Activated CD4-positive, CD25-positive, alpha-beta regulatory T cell treated with anti-CD3 and anti-CD28 coated beads, Interleukin-2, amount 50 U/mL, for 72 hours (primary cell): ENCODE data around the gene CPN1.
A peak's percentile ranks its signal among the peaks of the same experiment; 100 is the strongest.
"Not testable (repeated sequence)": the region's sequence is repeated elsewhere in the genome, so short reads cannot be mapped to it uniquely, and the experiment has no call there.

Experiments
- DNase-seq: peaks from one replicate; pipeline ENCODE4 v3.0.0; 2021

CPN1 gene

DNA sequence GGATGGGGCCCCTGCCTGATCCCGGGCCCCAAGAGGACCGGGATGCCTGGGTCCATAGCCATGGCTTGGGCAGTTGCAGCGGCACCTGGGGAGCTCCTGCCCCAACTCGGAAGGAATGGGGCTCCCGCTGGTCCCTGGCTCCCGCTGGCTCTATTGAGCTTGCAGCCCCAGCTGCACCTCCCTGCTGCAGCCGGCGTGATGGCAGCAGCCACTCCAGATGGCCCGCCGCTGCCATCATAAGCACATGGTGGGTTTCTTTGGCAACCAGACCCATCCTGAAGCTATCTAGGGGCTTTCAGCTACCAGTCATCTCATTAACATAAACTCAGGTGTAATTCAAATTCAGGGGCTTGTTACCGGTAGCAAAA is 60.8 kb downstream of the CPN1 start:
- DNase-seq: no peak

DNA sequence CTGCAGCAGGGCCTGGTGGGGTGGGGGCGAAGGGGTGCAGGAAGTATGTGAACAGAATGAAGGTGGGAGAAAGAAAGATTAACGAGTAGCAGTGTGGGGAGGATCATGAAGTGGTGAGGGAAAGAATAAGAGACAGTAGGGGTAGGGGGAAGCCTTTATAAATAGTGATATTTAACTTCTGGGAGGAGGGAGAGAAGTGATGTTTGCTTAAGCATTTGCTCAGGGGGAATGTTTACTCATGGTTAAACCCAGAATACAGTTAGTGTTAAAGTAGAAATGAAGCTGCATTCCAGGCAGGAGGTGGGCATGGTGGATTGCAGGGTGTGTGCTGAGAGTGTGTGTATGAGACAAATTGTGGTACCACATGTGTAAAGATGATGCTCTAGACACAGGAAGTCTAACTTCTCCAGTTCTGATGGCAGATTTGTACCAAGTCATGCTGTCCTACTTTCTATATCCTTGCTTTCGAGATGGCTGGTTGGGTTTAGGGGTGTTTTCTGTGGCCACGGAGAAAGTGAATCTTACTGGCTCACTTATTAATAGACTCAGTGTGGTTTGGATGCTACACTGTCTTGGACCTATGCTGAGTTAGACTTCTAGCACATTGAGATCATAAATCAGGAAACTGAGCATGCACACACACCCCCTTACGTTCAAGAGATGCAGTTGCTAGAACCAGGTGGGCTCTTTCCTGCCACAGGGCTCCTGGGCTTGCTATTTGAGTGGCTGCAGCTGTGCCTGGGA is 61.4 kb downstream of the CPN1 start:
- no peak for DNase-seq

DNA sequence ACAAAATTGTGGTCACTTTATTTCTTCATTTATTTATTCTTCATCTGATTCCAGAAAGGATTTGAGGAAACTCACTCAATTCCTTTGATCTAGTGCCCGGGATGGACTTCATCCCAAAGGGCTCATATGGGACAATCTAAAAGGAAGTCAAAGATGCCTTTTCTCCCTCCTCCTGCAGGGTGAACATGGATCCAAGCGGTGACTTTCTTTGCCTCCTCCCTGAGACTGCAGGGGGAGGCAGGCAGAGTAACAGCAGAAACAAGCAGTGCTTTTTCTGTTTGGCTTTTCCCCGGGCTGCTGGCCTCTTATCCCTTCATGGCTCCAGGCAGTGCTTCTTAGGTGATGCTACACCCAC is 61.9 kb downstream of the CPN1 start:
- no peak for DNase-seq

DNA sequence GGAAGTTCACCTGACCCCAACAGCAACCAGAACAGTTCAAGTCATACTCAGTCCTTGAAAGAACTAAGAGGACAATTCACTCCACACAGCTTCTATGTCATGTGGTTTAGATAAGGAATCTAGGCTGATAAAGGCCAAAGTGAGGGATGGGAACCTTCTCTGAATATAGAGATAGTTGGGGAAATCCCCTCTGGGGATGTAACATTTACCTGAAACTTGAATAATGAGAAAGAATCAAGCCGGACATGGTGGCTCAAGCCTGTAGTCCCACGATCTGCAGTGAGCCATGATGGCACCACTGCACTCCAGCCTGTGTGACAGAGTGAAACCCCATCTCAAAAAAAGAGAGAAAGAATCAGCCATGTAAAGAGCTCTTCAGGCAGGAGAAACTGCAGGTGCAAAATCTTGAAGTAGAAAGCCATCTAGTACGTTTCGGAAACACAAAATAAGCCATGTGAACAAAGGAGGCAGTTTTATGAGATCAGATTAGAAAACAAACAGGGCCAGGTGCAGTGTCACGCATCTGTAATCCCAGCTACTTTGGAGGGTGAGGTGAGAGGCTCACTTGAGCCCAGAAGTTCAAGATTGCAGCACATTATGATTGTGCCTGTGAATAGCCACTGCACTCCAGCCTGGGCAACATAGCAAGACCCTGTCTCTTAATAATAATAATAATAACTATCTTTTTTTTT is 67.5 kb downstream of the CPN1 start:
- DNase-seq: no peak

GRCh38 chr10:100013621-100014020 is 68.0 kb downstream of the CPN1 start:
- no peak for DNase-seq

DNA sequence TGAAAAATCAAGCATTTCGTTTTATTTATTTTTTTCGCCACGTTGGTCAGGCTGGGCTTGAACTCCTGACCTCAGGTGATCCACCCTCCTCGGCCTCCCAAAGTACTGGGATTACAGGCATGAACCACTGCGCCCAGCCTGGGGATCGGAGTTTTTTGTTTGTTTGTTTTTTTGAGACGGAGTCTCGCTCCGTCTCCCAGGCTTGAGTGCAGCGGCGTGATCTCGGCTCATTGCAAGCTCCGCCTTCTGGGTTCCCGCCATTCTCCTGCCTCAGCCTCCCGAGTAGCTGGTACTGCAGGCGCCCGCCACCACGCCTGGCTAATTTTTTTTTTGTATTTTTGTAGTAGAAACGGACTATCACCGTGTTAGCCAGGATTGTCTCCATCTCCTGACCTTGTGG is 69.8 kb downstream of the CPN1 start:
- not testable (repeated sequence) for DNase-seq

GRCh38 chr10:100009793-100010676 is 71.6 kb downstream of the CPN1 start, which contains the start of gene DNMBP:
Gene DNMBP, minus strand, starts transcription at chr10:100009947. Its CDS starts 37,823 bp downstream, at chr10:99972124.
- DNase-seq: peak; percentile 82

DNA sequence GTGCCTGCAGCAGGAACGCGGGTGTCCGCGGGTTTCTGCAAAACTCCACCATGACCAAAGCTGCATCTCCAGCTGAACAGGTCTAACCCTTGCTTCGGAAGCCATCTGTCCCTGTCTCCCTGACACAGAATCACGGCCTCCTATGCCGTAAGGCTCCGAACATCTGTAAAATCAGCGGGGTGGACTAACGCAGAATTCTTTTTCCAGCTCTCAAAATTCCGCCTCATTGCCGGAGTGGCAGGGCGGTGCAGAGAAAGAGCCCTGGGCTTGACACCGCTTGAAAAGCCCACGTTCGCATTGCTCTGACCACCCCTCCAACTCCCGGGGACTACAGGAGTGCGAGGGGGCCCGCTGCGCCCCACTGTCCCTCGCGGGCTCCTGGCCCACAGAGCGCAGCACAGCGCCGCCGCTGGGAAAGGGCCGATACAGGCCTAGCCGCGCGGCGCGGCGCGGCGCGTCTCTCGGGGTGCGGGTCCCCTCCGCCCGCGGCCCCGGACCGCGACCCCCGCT is 72.3 kb downstream of the CPN1 start:
- DNase-seq: no peak

GRCh38 chr10:100008708-100009282 is 72.9 kb downstream of the CPN1 start:
- DNase-seq: no peak

- DNase-seq: no peak
These were observed 73.5 kb downstream of the CPN1 start for GRCh38 chr10:100008142-100008522.

GRCh38 chr10:100007231-100008141 is 74.2 kb downstream of the CPN1 start:
- no peak for DNase-seq

DNA sequence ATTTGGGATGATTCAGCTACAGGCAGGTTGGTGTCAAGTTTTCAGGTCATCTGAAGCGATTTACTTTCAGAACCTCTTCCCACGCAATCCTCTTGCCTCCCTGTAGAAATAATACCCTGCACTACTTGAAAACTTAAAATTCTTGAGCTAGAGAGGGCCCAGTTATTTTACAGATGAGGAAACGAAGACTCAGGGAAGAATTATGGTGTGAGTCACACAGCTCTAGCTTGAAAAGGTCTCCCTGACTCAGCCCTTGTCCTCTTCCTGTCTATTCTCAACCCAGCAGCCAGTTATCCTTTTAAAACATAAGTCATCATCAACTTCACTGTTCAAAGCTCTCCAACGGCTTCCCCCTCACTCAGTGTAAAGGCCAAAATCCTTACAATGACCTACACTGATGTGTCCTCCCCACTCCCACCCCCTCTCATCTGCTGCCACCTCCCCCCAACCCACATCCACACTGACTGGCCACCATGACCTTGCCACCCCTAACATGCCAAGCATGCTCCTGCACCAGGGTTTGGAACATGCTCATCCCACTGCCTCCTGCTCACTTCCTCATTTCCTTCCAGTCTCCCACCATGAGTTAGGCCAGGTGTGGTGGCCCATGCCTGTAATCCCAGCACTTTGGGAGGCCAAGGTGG is 75.3 kb downstream of the CPN1 start:
- DNase-seq: no peak

- DNase-seq: no peak
These were observed 76.7 kb downstream of the CPN1 start for GRCh38 chr10:100004805-100005510.

DNA sequence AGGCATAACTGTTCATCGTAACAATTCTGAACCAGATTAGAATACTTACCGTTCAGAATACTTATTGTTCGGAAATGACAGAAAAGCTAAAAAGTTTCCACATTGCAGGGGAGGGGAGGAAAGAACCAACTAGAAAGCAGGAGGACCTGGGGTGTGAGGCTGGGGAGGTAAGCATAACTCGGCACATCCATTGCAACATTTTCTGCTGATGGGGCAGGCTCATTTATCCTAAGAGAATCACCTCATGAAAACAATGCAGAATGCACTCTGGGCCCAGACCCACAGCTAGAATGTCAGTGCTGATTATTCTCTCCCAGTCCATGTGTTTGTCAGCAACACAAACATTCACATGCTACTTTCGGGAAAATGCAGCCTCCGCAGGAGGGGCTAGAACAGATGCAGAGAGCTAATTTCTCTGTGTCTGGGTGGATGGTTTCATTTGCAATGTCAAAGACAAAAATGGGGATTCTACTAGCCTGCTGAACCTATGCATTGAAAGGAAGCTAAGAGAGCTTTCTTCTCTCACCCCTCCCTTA is 81.5 kb downstream of the CPN1 start:
- no peak for DNase-seq

DNA sequence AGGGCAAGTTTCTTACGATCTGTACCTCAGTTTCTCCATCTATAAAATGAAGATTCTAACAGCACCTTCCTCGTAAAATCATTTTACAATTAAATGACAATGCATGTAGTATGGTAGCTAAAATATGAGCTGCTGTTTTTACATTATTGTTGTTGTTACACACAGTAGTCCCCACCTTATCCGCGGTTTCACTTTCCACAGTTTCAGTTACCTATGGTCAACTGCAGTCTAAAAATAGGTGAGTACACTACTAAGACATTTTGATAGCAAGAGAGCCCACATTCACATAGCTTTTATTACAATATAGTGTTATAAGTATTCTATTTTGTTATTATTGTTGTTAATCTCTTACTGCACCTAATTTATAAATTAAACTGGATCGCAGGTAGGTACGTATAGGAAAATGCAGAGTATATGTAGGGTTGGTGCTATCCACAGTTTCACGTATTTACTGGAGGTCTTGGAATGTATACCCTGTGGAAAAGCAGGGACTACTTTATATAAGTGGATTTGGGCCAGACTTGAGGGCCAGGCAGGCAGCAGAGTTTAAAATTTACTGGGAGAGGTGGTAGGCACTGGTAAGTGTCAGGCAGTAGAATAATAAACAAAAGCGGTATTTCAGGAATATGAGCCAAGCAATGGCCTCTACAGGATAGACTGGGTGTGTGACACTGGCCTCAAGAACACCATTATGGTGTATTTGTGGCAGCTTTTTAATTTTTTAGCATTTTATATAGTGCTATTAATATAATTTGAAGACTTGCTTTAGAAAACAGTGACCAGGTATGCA is 82.2 kb downstream of the CPN1 start:
- DNase-seq: no peak

- DNase-seq: no peak
These were observed 82.8 kb downstream of the CPN1 start for GRCh38 chr10:99998889-99999288.

DNA sequence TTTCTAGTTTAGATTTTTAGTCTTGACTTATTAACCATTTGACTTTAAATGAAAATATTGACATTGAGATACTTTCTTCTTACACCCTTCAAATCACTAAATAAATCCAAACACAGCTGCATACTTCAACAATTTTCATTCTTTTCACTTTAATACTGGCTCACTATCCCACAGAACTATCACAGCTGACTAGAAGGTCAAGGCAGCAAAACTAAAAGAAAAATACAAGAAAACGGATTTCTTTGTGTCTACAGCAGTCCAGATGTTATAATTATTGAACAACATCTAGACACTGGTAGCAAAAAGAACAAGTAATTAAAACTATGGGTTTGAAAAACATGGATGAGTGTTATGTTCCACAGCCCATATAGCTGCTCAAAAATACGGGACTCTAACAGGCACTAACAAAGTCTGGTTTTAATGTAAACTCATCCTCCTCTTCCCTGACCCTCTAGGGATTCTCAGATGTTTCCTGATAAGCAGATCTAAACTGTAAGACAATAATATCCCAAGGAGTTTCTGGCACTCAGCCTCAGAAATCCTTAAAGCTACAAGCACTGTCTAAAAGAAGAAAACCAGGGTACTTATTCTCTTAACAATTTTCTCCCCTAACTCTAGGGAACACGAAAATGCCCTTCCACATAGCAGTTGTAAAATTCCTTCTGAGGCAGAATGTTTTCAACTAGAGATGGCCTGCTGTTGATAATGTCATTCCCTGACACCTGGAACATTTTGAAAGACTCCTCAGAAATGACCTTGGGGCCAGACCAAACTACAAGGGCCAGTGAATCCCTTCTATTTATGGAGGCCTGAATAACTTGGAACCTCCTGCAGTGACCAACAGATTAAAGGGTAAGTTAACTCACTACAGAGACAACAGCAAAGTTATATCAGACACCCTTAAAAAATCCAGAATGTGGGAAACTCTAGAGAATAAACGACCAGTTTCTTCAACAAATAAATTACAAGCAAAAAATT is 84.7 kb downstream of the CPN1 start:
- no peak for DNase-seq

- DNase-seq: no peak
These were observed 86.0 kb downstream of the CPN1 start for GRCh38 chr10:99995713-99996112.
